ENCODE measurements around the gene NPAS2.

Gene NPAS2

GRCh38 chr2:100995309-100996075 lies 175.6 kb downstream of the NPAS2 start:
- DNase-seq: no peak

GRCh38 chr2:100997509-100998234 lies 177.7 kb downstream of the NPAS2 start:
- DNase-seq: no peak

- DNase-seq: no peak
These were observed 178.3 kb downstream of the NPAS2 start for GRCh38 chr2:100998235-100998573.

GRCh38 chr2:100999995-101000394 lies 180.1 kb downstream of the NPAS2 start:
- DNase-seq: no peak

GRCh38 chr2:101001691-101002561 lies 182.0 kb downstream of the NPAS2 start, which contains the start of gene RPL31:
Gene RPL31, plus strand, starts transcription at chr2:101002289. Its CDS starts 413 bp downstream, at chr2:101002702.
- DNase-seq: peak; percentile 97

GRCh38 chr2:101002562-101003277 lies 182.8 kb downstream of the NPAS2 start:
- DNase-seq: peak; percentile 36

GRCh38 chr2:101003278-101003775 lies 183.4 kb downstream of the NPAS2 start:
- no peak for DNase-seq

- no peak for DNase-seq
These were observed 184.8 kb downstream of the NPAS2 start for GRCh38 chr2:101004620-101005325.

- no peak for DNase-seq
These were observed 186.3 kb downstream of the NPAS2 start for GRCh38 chr2:101006065-101006715.

GRCh38 chr2:101007415-101008345 lies 187.7 kb downstream of the NPAS2 start:
- DNase-seq: peak; percentile 33

GRCh38 chr2:101011152-101011551 lies 191.2 kb downstream of the NPAS2 start:
- no peak for DNase-seq

GRCh38 chr2:101012054-101012705 lies 192.2 kb downstream of the NPAS2 start:
- peak; percentile 38 for DNase-seq

- DNase-seq: peak; percentile 47
These were observed 192.8 kb downstream of the NPAS2 start for GRCh38 chr2:101012706-101013181.

GRCh38 chr2:101014264-101014857 lies 194.4 kb downstream of the NPAS2 start:
- no peak for DNase-seq

- no peak for DNase-seq
These were observed 197.4 kb downstream of the NPAS2 start for GRCh38 chr2:101017371-101017770.

GRCh38 chr2:101018934-101019333 lies 199.0 kb downstream of the NPAS2 start:
- no peak for DNase-seq

- DNase-seq: no peak
These were observed 202.3 kb downstream of the NPAS2 start for GRCh38 chr2:101022221-101022620.

- no peak for DNase-seq
These were observed 203.6 kb downstream of the NPAS2 start for GRCh38 chr2:101023327-101024107.

Data from activated CD4-positive, alpha-beta T cell treated with anti-CD3 and anti-CD28 coated beads, Interleukin-2, Interleukin-6, amounts not matched to agents 100 ng/mL and 50 ng/mL, durations not matched to agents 16 hours and 8 hours (primary cell).